ENCODE data around the gene HUWE1. TPM values are rescaled to one million over a fixed set of nuclear protein-coding genes. Genes with fewer than 3 reads are reported as not detected.
"Not testable (repeated sequence)": the region's sequence is repeated elsewhere in the genome, so short reads cannot be mapped to it uniquely, and the experiment has no call there.

Gene HUWE1
- total RNA-seq, 6 experiments from 2014 or later: 68.0 to 93.5 (median 84.0) TPM

- ATAC-seq (no peak), DNase-seq (no peak)
- Histone ChIP-seq H3K36me3 (no peaks in the 10 kb centered on the region), H3K4me3 (no peak overlapping the region), H3K4me1 (no peaks in the 10 kb centered on the region), H3K27me3 (no peaks in the 10 kb centered on the region), H3K9me3 (no peaks in the 10 kb centered on the region), H3K27ac (no peak overlapping the region)
- TF ChIP-seq CTCF (IDR thresholded peaks at IDR 0.05): no peak
- intact Hi-C loops (cut with DNase I): no loop called here
- no CpG with 5 or more reads among the region's 5 CpGs for WGBS (ENCODE audit: insufficient coverage, low coverage, low lambda C conversion rate, missing lambda C conversion rate)
These were observed 38.4 kb upstream of the HUWE1 start for GRCh38 chrX:53724872-53725271.

GRCh38 chrX:53723381-53723780 lies 36.9 kb upstream of the HUWE1 start:
- DNase-seq (no peak), ATAC-seq (no peak)
- H3K9me3 ChIP-seq: no peaks in the 10 kb centered on the region
- no peaks in the 10 kb centered on the region for H3K27me3 ChIP-seq
- no peak overlapping the region for H3K4me3 ChIP-seq
- WGBS (ENCODE audit: insufficient coverage, low coverage, low lambda C conversion rate, missing lambda C conversion rate): 50% methylated on average over 4 of the region's 4 CpGs
- no peaks in the 10 kb centered on the region for H3K4me1 ChIP-seq
- no peaks in the 10 kb centered on the region for H3K36me3 ChIP-seq
- intact Hi-C loops (cut with DNase I): no loop called here
- TF ChIP-seq CTCF (IDR thresholded peaks at IDR 0.05): no peak
- no peak for TF ChIP-seq POLR2A (IDR thresholded peaks at IDR 0.05)
- H3K27ac ChIP-seq: no peak overlapping the region

GRCh38 chrX:53721610-53722009 lies 35.1 kb upstream of the HUWE1 start:
- H3K27ac ChIP-seq; H3K27me3 ChIP-seq; ATAC-seq; H3K4me3 ChIP-seq; H3K36me3 ChIP-seq; H3K4me1 ChIP-seq; intact Hi-C loops (cut with DNase I); H3K9me3 ChIP-seq; DNase-seq: not testable (repeated sequence)
- 80% methylated on average over 3 of the region's 32 CpGs for WGBS (ENCODE audit: insufficient coverage, low coverage, low lambda C conversion rate, missing lambda C conversion rate)

DNA sequence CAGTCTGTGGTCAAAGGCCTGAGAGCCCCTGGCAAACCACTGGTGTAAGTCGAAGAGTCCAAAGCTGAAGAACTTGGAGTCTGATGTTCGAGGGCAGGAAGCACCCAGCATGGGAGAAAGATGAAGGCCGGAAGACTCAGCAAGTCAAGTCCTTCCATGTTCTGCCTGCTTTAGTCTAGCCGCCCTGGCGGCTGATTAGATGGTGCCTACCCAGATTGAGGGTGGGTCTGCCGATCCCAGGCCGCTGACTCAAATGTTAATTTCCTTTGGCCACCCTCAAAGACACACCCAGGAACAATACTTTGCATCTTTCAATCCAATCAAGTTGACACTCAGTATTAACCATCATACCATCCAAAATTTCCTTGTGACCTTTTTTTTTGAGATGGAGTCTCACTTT lies 33.1 kb upstream of the HUWE1 start:
- H3K27me3 ChIP-seq; H3K4me3 ChIP-seq; DNase-seq; H3K9me3 ChIP-seq; H3K36me3 ChIP-seq; H3K4me1 ChIP-seq; intact Hi-C loops (cut with DNase I); ATAC-seq; H3K27ac ChIP-seq: not testable (repeated sequence)
- WGBS (ENCODE audit: insufficient coverage, low coverage, low lambda C conversion rate, missing lambda C conversion rate): 60% methylated on average over 1 of the region's 7 CpGs

GRCh38 chrX:53718073-53718472 lies 31.6 kb upstream of the HUWE1 start:
- H3K36me3 ChIP-seq: no peaks in the 10 kb centered on the region
- no peaks in the 10 kb centered on the region for H3K9me3 ChIP-seq
- no peak overlapping the region for H3K27ac ChIP-seq
- no peak overlapping the region for H3K4me3 ChIP-seq
- H3K27me3 ChIP-seq: no peaks in the 10 kb centered on the region
- TF ChIP-seq POLR2A (IDR thresholded peaks at IDR 0.05) (no peak), CTCF (IDR thresholded peaks at IDR 0.05) (no peak)
- intact Hi-C loops (cut with DNase I): no loop called here
- DNase-seq: no peak
- no peak for ATAC-seq
- H3K4me1 ChIP-seq: no peaks in the 10 kb centered on the region

DNA sequence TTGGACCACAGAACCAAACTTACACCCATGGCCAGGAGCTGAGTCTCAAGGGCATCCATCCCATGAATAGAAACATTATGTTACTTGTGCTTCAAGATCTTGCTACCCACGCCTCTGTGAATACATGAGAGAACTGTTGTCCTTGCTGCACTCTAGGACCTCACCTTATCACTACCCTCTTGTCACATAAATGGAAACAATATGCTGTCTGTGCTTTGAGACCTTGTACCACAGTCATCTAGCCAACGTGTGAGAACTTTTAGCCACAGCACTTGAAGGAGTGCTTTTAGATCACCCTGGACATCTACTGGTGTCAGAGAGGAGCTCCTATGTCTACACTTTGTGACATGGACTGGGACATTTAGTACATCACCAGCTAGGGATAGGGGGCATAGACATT lies 30.7 kb upstream of the HUWE1 start:
- Histone ChIP-seq H3K4me1 (no peaks in the 10 kb centered on the region), H3K36me3 (no peaks in the 10 kb centered on the region), H3K27ac (no peak overlapping the region), H3K27me3 (no peaks in the 10 kb centered on the region), H3K9me3 (no peaks in the 10 kb centered on the region), H3K4me3 (no peak overlapping the region)
- ATAC-seq (no peak), DNase-seq (no peak)
- TF ChIP-seq POLR2A (IDR thresholded peaks at IDR 0.05) (no peak), CTCF (IDR thresholded peaks at IDR 0.05) (no peak)
- 60% methylated on average over 1 of the region's 2 CpGs for WGBS (ENCODE audit: insufficient coverage, low coverage, low lambda C conversion rate, missing lambda C conversion rate)
- intact Hi-C loops (cut with DNase I): no loop called here
